Mammary epithelial cell (primary cell): ENCODE data around the gene SLC46A2.

ENCODE experiments used
- CTCF ChIP-seq, 2 donors: IDR thresholded peaks in 1 of 2; conservative IDR thresholded peaks in 1 of 2; 2 replicates each; pipeline ENCODE4 v1.5.1; 2011 to 2012; ENCODE audit warnings: inconsistent platforms in 2 of 2, low read length in 2 of 2, mild to moderate bottlenecking in 2 of 2, control low read depth in 1 of 2, low read depth in 1 of 2; ENCODE audit not compliant: insufficient read depth in 1 of 2; ENCODE audit errors: extremely low read depth in 1 of 2
- EZH2 ChIP-seq: IDR thresholded peaks from 2 replicates; pipeline ENCODE4 v1.6.1; 2012; ENCODE audit warnings: low read length, inconsistent platforms, borderline replicate concordance

GRCh38 chr9:112878752-112879151 lies 11.9 kb downstream of the SLC46A2 start:
- TF ChIP-seq CTCF (conservative IDR thresholded peaks at IDR 0.05 in 1 of 2, IDR thresholded peaks at IDR 0.05 in 1 of 2; ENCODE audit: extremely low read depth in 1 of 2, insufficient read depth in 1 of 2, low read depth in 1 of 2, low read length in 2 of 2): no peak
- no peak for TF ChIP-seq EZH2
